Measurements from ENCODE around the gene FAM53B. TPM values are rescaled to one million over a fixed set of nuclear protein-coding genes. Genes with fewer than 3 reads are reported as not detected.
"Not testable (repeated sequence)": the region's sequence is repeated elsewhere in the genome, so short reads cannot be mapped to it uniquely, and the experiment has no call there.

Gene FAM53B
- total and polyA plus RNA-seq, 2 experiments from 2014 or later: 2.1 to 10.1 TPM

- Histone ChIP-seq H4K20me1 (ENCODE audit: insufficient read depth) (no peaks in the 10 kb centered on the region), H3K4me3 (no peak overlapping the region), H3K79me2 (ENCODE audit: insufficient read depth) (no peaks in the 10 kb centered on the region), H3F3A (ENCODE audit: insufficient read depth) (no peaks in the 10 kb centered on the region), H3K27me3 (replicated peaks; ENCODE audit: insufficient read depth) (no peaks in the 10 kb centered on the region), H3K4me1 (ENCODE audit: insufficient read depth) (no peaks in the 10 kb centered on the region), H3K9me2 (ENCODE audit: insufficient read depth) (no peaks in the 10 kb centered on the region), H3K4me2 (ENCODE audit: unreplicated experiment) (no peak overlapping the region), H2AFZ (no peak overlapping the region), H3K9ac (no peak overlapping the region), H3K36me3 (ENCODE audit: low read depth) (no peaks in the 10 kb centered on the region), H3K9me3 (ENCODE audit: low read depth) (no peaks in the 10 kb centered on the region), H3K27ac (no peak overlapping the region)
- in situ Hi-C loops (cut with MboI): no loop called here
- 75 to 78% methylated on average over 23 of the region's 23 CpGs for WGBS, 2 experiments (ENCODE audit: low coverage in 1 of 2, low lambda C conversion rate in 2 of 2, missing lambda C conversion rate in 2 of 2)
- TF ChIP-seq EZH2phosphoT487 (IDR thresholded peaks at IDR 0.05; ENCODE audit: insufficient read depth, low read depth) (no peak), EZH2 (IDR thresholded peaks at IDR 0.05; ENCODE audit: insufficient read depth, poor library complexity, severe bottlenecking) (no peak)
- no peak for DNase-seq
Measured at GRCh38 chr10:124590216-124591122, 153.7 kb downstream of the FAM53B start.

GRCh38 chr10:124589491-124590041 lies 154.6 kb downstream of the FAM53B start:
- DNase-seq: peak; percentile 42
- no peak overlapping the region for H3K9ac ChIP-seq
- WGBS, 2 experiments (ENCODE audit: low coverage in 1 of 2, low lambda C conversion rate in 2 of 2, missing lambda C conversion rate in 2 of 2): 16 to 31% methylated on average over 20 to 24 of the region's 24 CpGs
- no peak overlapping the region for H3K4me2 ChIP-seq (ENCODE audit: unreplicated experiment)
- no peak for TF ChIP-seq EZH2 (IDR thresholded peaks at IDR 0.05; ENCODE audit: insufficient read depth, poor library complexity, severe bottlenecking)
- no peak for TF ChIP-seq EZH2phosphoT487 (IDR thresholded peaks at IDR 0.05; ENCODE audit: insufficient read depth, low read depth)
- in situ Hi-C loops (cut with MboI): no loop called here
- no peaks in the 10 kb centered on the region for H3K9me3 ChIP-seq (ENCODE audit: low read depth)
- no peaks in the 10 kb centered on the region for H3K79me2 ChIP-seq (ENCODE audit: insufficient read depth)
- no peak overlapping the region for H3K27ac ChIP-seq
- H2AFZ ChIP-seq: no peak overlapping the region
- H3K36me3 ChIP-seq (ENCODE audit: low read depth): no peaks in the 10 kb centered on the region
- no peaks in the 10 kb centered on the region for H3K27me3 ChIP-seq (replicated peaks; ENCODE audit: insufficient read depth)
- no peaks in the 10 kb centered on the region for H3F3A ChIP-seq (ENCODE audit: insufficient read depth)
- no peaks in the 10 kb centered on the region for H4K20me1 ChIP-seq (ENCODE audit: insufficient read depth)
- no peak overlapping the region for H3K4me3 ChIP-seq
- no peaks in the 10 kb centered on the region for H3K4me1 ChIP-seq (ENCODE audit: insufficient read depth)
- no peaks in the 10 kb centered on the region for H3K9me2 ChIP-seq (ENCODE audit: insufficient read depth)

GRCh38 chr10:124588736-124589490 lies 155.3 kb downstream of the FAM53B start:
- Histone ChIP-seq H3K9ac (no peak overlapping the region), H3K9me2 (ENCODE audit: insufficient read depth) (no peaks in the 10 kb centered on the region), H3K9me3 (ENCODE audit: low read depth) (no peaks in the 10 kb centered on the region), H3F3A (ENCODE audit: insufficient read depth) (no peaks in the 10 kb centered on the region), H3K36me3 (ENCODE audit: low read depth) (no peaks in the 10 kb centered on the region), H3K4me2 (ENCODE audit: unreplicated experiment) (no peak overlapping the region), H3K79me2 (ENCODE audit: insufficient read depth) (no peaks in the 10 kb centered on the region), H3K4me1 (ENCODE audit: insufficient read depth) (no peaks in the 10 kb centered on the region), H4K20me1 (ENCODE audit: insufficient read depth) (no peaks in the 10 kb centered on the region), H2AFZ (no peak overlapping the region), H3K27ac (no peak overlapping the region), H3K4me3 (no peak overlapping the region), H3K27me3 (replicated peaks; ENCODE audit: insufficient read depth) (no peaks in the 10 kb centered on the region)
- in situ Hi-C loops (cut with MboI): no loop called here
- TF ChIP-seq EZH2phosphoT487 (IDR thresholded peaks at IDR 0.05; ENCODE audit: insufficient read depth, low read depth) (no peak), EZH2 (IDR thresholded peaks at IDR 0.05; ENCODE audit: insufficient read depth, poor library complexity, severe bottlenecking) (no peak)
- WGBS, 2 experiments (ENCODE audit: low coverage in 1 of 2, low lambda C conversion rate in 2 of 2, missing lambda C conversion rate in 2 of 2): 52 to 57% methylated on average over 15 of the region's 15 CpGs
- DNase-seq: peak; percentile 9

DNA sequence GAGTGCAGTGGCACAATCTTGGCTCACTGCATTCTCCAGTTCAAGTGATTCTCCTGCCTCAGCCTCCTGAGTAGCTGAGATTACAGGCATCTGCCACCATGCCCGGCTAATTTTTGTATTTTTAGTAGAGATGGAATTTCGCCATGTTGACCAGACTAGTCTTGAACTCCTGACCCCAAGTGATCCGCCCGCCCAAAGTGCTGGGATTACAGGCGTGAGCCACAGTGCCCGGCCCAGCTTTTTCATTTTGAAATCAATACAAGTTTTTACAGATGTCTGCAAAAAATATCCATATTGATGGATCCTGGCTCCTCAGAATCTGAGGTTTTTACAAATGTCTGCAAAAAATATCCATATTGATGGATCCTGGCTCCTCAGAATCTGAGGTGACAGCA lies 155.8 kb downstream of the FAM53B start:
- H3K79me2 ChIP-seq (ENCODE audit: insufficient read depth); H3K9me3 ChIP-seq (ENCODE audit: low read depth); H2AFZ ChIP-seq; H3K36me3 ChIP-seq (ENCODE audit: low read depth); H4K20me1 ChIP-seq (ENCODE audit: insufficient read depth); H3K9me2 ChIP-seq (ENCODE audit: insufficient read depth); DNase-seq; H3K27me3 ChIP-seq (replicated peaks; ENCODE audit: insufficient read depth); H3K9ac ChIP-seq; H3K4me1 ChIP-seq (ENCODE audit: insufficient read depth); H3K4me2 ChIP-seq (ENCODE audit: unreplicated experiment); in situ Hi-C loops (cut with MboI); H3K4me3 ChIP-seq; H3K27ac ChIP-seq; H3F3A ChIP-seq (ENCODE audit: insufficient read depth): not testable (repeated sequence)
- WGBS, 2 experiments (ENCODE audit: low coverage in 1 of 2, low lambda C conversion rate in 2 of 2, missing lambda C conversion rate in 2 of 2): 86 to 89% methylated on average over 6 of the region's 6 CpGs
